ENCODE results near the gene TTC19.

DNA sequence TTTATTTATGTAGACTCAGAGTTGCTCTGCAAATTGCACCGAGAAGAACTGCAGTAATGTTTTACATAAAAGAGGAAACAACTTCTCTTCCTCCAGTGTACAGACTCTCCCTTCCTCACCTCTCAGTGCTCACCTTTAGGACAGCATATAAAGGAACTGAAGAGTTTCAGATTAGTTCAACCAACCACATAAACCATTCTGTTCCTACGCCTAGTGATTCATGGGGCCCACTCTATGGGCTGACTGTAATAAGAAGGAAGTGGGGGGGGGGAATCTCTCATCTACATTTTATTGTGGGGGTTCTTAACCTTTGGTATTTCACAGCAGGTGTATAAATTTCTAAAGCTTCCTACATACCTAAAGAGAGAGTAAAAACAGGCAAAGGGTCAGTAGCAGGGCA, 18.4 kb upstream of the TTC19 start:
- no peak for TF ChIP-seq CTCF (IDR thresholded peaks at IDR 0.05; ENCODE audit: extremely low read depth in 1 of 2, insufficient read depth in 1 of 2, low read depth in 1 of 2, low read length in 2 of 2)
- TF ChIP-seq POLR2AphosphoS5 (IDR thresholded peaks at IDR 0.05; ENCODE audit: insufficient read depth, low read depth, low read length) = no peak
- no peak for TF ChIP-seq POLR2A (IDR thresholded peaks at IDR 0.05; ENCODE audit: low read depth, low read length)
- TF ChIP-seq, protein P1, sequence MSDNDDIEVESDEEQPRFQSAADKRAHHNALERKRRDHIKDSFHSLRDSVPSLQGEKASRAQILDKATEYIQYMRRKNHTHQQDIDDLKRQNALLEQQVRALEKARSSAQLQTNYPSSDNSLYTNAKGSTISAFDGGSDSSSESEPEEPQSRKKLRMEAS (IDR thresholded peaks at IDR 0.05; ENCODE audit: insufficient read depth, insufficient read length) = no peak
- TF ChIP-seq GATA2 (IDR thresholded peaks at IDR 0.05; ENCODE audit: insufficient read depth, insufficient read length, low read depth, low read length) = no peak
- no peak for TF ChIP-seq FOS (IDR thresholded peaks at IDR 0.05; ENCODE audit: borderline replicate concordance, insufficient read depth, low read length)
- no peak for TF ChIP-seq EZH2 (IDR thresholded peaks at IDR 0.05; ENCODE audit: borderline replicate concordance, low read depth, low read length, severe bottlenecking)

Data from endothelial cell of umbilical vein (primary cell).